GM12864 (cell line): Measurements from ENCODE around the gene PRRX1.

Experiments
- DNase-seq: peaks from one replicate; pipeline ENCODE4 v3.0.0-alpha.2; 2011; ENCODE audit warnings: low read depth
- H3K4me3 ChIP-seq: 2 replicates; pipeline ENCODE4 v1.5.1; 2011; ENCODE audit warnings: mild to moderate bottlenecking, low read depth, low read length, control low read depth
- CTCF ChIP-seq: IDR thresholded peaks from 2 replicates; pipeline ENCODE4 v1.5.1; 2011; ENCODE audit warnings: low read depth, mild to moderate bottlenecking, moderate library complexity, low read length, control low read depth, inconsistent platforms; ENCODE audit errors: missing control alignments

PRRX1 gene

GRCh38 chr1:170699696-170700095 lies 35.8 kb downstream of the PRRX1 start:
- DNase-seq = no peak
- no peak overlapping the region for H3K4me3 ChIP-seq
- no peak for TF ChIP-seq CTCF

- no peak overlapping the region for H3K4me3 ChIP-seq
- no peak for TF ChIP-seq CTCF
- DNase-seq = no peak
These were observed 37.1 kb downstream of the PRRX1 start for GRCh38 chr1:170700842-170701615.

GRCh38 chr1:170701962-170702361 lies 38.0 kb downstream of the PRRX1 start:
- DNase-seq = no peak
- no peak overlapping the region for H3K4me3 ChIP-seq
- no peak for TF ChIP-seq CTCF

GRCh38 chr1:170703591-170703990 lies 39.7 kb downstream of the PRRX1 start:
- H3K4me3 ChIP-seq = no peak overlapping the region
- DNase-seq = no peak
- TF ChIP-seq CTCF = no peak

GRCh38 chr1:170704256-170704655 lies 40.3 kb downstream of the PRRX1 start:
- DNase-seq = no peak
- no peak for TF ChIP-seq CTCF
- H3K4me3 ChIP-seq = no peak overlapping the region

- H3K4me3 ChIP-seq = no peak overlapping the region
- no peak for TF ChIP-seq CTCF
- no peak for DNase-seq
These were observed 42.0 kb downstream of the PRRX1 start for GRCh38 chr1:170705981-170706380.

- H3K4me3 ChIP-seq = no peak overlapping the region
- no peak for DNase-seq
- no peak for TF ChIP-seq CTCF
These were observed 43.2 kb downstream of the PRRX1 start for GRCh38 chr1:170707117-170707516.
